ENCODE data around the gene HAGH. TPM values are rescaled to one million over a fixed set of nuclear protein-coding genes. Genes with fewer than 3 reads are reported as not detected.

Gene HAGH
- total and polyA plus RNA-seq, 10 of the 15 experiments (the other 5 are each of a cell fraction or from before 2014, with no cell fraction given): 2.0 to 50.1 (median 22.4) TPM

DNA sequence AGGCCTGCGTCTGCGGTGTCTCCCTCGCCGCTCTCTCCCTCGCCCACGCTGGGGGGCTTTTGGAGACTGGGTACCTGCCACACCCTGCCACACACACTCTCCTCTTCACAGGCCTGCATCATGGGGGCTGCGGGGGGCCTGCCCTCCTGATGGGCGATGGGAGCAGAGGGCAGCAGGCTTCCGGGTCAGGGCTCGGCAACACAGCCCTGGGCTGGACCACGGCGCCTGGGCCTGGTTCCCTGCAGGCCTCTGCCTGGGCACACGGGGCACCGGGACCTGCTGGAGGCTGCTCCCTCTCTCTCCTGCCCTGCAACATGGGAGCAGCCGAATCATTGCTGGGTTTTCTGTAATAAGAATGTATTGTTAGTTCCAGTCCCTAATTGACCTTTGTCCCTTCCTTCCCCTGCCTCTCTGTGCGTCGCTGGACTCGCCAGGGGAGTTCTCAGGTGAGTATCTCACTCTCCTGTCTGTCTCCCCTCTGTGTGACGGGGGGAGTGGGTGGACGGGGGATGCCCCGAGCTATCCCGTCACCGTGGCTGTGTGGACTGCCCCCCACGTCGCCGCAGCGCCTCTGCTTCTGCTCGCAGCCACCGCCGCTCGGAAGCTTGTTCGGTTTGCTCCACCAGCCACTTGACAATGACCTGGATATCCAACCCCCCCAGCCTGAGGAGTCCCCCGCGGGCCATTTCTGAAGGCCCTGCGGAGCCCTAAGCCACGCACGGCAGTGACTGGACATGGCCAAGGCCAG lies 68.7 kb downstream of the HAGH start:
- ATAC-seq (no peak), DNase-seq (ENCODE audit: low read depth, low spot score) (no peak), FAIRE-seq (no peak)
- Histone ChIP-seq H3K27ac (ENCODE audit: control insufficient read depth, insufficient read depth) (no peak overlapping the region), H2AFZ (ENCODE audit: control insufficient read depth, low read depth, low read length) (no peak overlapping the region), H3K36me3 (ENCODE audit: control insufficient read depth in 2 of 2, insufficient read depth in 2 of 2, low read length in 1 of 2) (peaks cover 0 to 6% of the 10 kb centered on the region in 2 experiments; a peak in 3 of 4 replicates), H3K27me3 (replicated peaks in 1 of 2; ENCODE audit: control insufficient read depth in 2 of 2, insufficient read depth in 2 of 2, low read length in 1 of 2) (no peaks in the 10 kb centered on the region), H3K4me1 (ENCODE audit: control insufficient read depth, insufficient read depth, low read length) (no peaks in the 10 kb centered on the region), H3K4me2 (ENCODE audit: control insufficient read depth, insufficient read depth) (no peak overlapping the region), H4K20me1 (ENCODE audit: control insufficient read depth, insufficient read depth) (no peaks in the 10 kb centered on the region), H3K79me2 (ENCODE audit: control insufficient read depth, insufficient read depth, low read length) (no peaks in the 10 kb centered on the region), H3K9me3 (replicated peaks; ENCODE audit: control insufficient read depth, insufficient read depth, low read length) (no peaks in the 10 kb centered on the region), H3K9ac (ENCODE audit: control insufficient read depth, insufficient read depth, low read length) (no peak overlapping the region), H3K4me3 (no peak overlapping the region)
- ChIA-PET POLR2A (no interaction called here), SMC1A (ENCODE audit: uncharacterized antibody, unreplicated experiment) (no interaction called here), RAD21 (ENCODE audit: unreplicated experiment) (no interaction called here), CTCF (no interaction called here)
- in situ Hi-C loops (cut with MboI) (no loop called here), intact Hi-C loops (cut with micrococcal nuclease; ENCODE audit: unreplicated experiment) (no loop called here)
- peak; percentile 35; the same call in 1 of the 2 replicates for TF ChIP-seq POLR2A (IDR thresholded peaks at IDR 0.05; ENCODE audit: low read depth, low read length)
- no peak for TF ChIP-seq TARDBP (IDR thresholded peaks at IDR 0.05; ENCODE audit: borderline replicate concordance)
- TF ChIP-seq MXI1 (IDR thresholded peaks at IDR 0.05; ENCODE audit: low read depth, low read length): no peak
- 93% methylated on average over 37 of the region's 37 CpGs for WGBS (ENCODE audit: insufficient coverage, insufficient replicate concordance, low lambda C conversion rate, missing lambda C conversion rate)
- no TSS peak for BruUV-seq (replicated peaks)

Other genes starting within 250 kb of the HAGH start
Only the 7 nearest of the 27 such genes appear.
- gene EME2, start 54.0 kb downstream of the HAGH start, total RNA-seq (2014; rRNA removed): 6.2 and 9.5 TPM in 2 replicates
- 1.4 and 2.1 TPM in 2 replicates for gene EME2, start 54.0 kb downstream of the HAGH start, total RNA-seq (2014; rRNA removed; fragmentation: Illumina TruSeq; extraction: Trizol)
- gene EME2, start 54.0 kb downstream of the HAGH start, total RNA-seq (2021): 15.8 and 16.9 TPM in 2 replicates
- gene EME2, start 54.0 kb downstream of the HAGH start, polyA plus RNA-seq (2011; rRNA removed): 2.8 and 4.7 TPM in 2 replicates
- 0.79 and 2.1 TPM in 2 replicates for gene EME2, start 54.0 kb downstream of the HAGH start, polyA plus RNA-seq (2014; fragmentation: Illumina TruSeq; extraction: Trizol)
- gene EME2, start 54.0 kb downstream of the HAGH start, polyA plus RNA-seq (2014; fragmentation: Nextera tagmentation; extraction: Ambion mirVana): under 1 TPM; 0.29 to 0.80 TPM
- gene EME2, start 54.0 kb downstream of the HAGH start, polyA plus RNA-seq (2014; rRNA removed): 13.3 and 16.2 TPM in 2 replicates
- gene EME2, start 54.0 kb downstream of the HAGH start, polyA plus RNA-seq (2016; fragmentation: Nextera tagmentation; extraction: Ambion mirVana): 1 to 10 TPM; 3.4 to 4.7 TPM
- gene MRPS34, start 53.7 kb downstream of the HAGH start, total RNA-seq (2014; rRNA removed): 144 and 185 TPM in 2 replicates
- gene MRPS34, start 53.7 kb downstream of the HAGH start, total RNA-seq (2014; rRNA removed; fragmentation: Illumina TruSeq; extraction: Trizol): 92.3 and 109 TPM in 2 replicates
- 184 and 190 TPM in 2 replicates for gene MRPS34, start 53.7 kb downstream of the HAGH start, total RNA-seq (2021)
- 62.8 and 99.3 TPM in 2 replicates for gene MRPS34, start 53.7 kb downstream of the HAGH start, polyA plus RNA-seq (2011; rRNA removed)
- 18.2 and 56.0 TPM in 2 replicates for gene MRPS34, start 53.7 kb downstream of the HAGH start, polyA plus RNA-seq (2014; fragmentation: Illumina TruSeq; extraction: Trizol)
- gene MRPS34, start 53.7 kb downstream of the HAGH start, polyA plus RNA-seq (2014; fragmentation: Nextera tagmentation; extraction: Ambion mirVana): 10 to 100 TPM in 1 of 2 experiments, 1 to 10 TPM in 1; 3.6 to 17.9 TPM
- 189 and 209 TPM in 2 replicates for gene MRPS34, start 53.7 kb downstream of the HAGH start, polyA plus RNA-seq (2014; rRNA removed)
- 100 to 1,000 TPM; 265 to 285 TPM for gene MRPS34, start 53.7 kb downstream of the HAGH start, polyA plus RNA-seq (2016; fragmentation: Nextera tagmentation; extraction: Ambion mirVana)
- 22.2 and 26.2 TPM in 2 replicates for gene SPSB3, start 44.3 kb downstream of the HAGH start, total RNA-seq (2014; rRNA removed)
- gene SPSB3, start 44.3 kb downstream of the HAGH start, total RNA-seq (2014; rRNA removed; fragmentation: Illumina TruSeq; extraction: Trizol): 4.4 and 5.5 TPM in 2 replicates
- gene SPSB3, start 44.3 kb downstream of the HAGH start, total RNA-seq (2021): 18.3 and 18.5 TPM in 2 replicates
- 4.7 and 9.7 TPM in 2 replicates for gene SPSB3, start 44.3 kb downstream of the HAGH start, polyA plus RNA-seq (2011; rRNA removed)
- 0.97 and 2.8 TPM in 2 replicates for gene SPSB3, start 44.3 kb downstream of the HAGH start, polyA plus RNA-seq (2014; fragmentation: Illumina TruSeq; extraction: Trizol)
- gene SPSB3, start 44.3 kb downstream of the HAGH start, polyA plus RNA-seq (2014; fragmentation: Nextera tagmentation; extraction: Ambion mirVana): 1 to 10 TPM in 1 of 2 experiments, under 1 TPM in 1; 0.31 to 1.5 TPM
- gene SPSB3, start 44.3 kb downstream of the HAGH start, polyA plus RNA-seq (2014; rRNA removed): 26.9 and 32.4 TPM in 2 replicates
- 10 to 100 TPM; 25.3 to 26.1 TPM for gene SPSB3, start 44.3 kb downstream of the HAGH start, polyA plus RNA-seq (2016; fragmentation: Nextera tagmentation; extraction: Ambion mirVana)
- gene NUBP2, start 43.9 kb downstream of the HAGH start, total RNA-seq (2014; rRNA removed): 88.8 and 106 TPM in 2 replicates
- gene NUBP2, start 43.9 kb downstream of the HAGH start, total RNA-seq (2014; rRNA removed; fragmentation: Illumina TruSeq; extraction: Trizol): 11.0 and 13.5 TPM in 2 replicates
- 73.2 and 79.8 TPM in 2 replicates for gene NUBP2, start 43.9 kb downstream of the HAGH start, total RNA-seq (2021)
- gene NUBP2, start 43.9 kb downstream of the HAGH start, polyA plus RNA-seq (2011; rRNA removed): 8.2 and 23.6 TPM in 2 replicates
- gene NUBP2, start 43.9 kb downstream of the HAGH start, polyA plus RNA-seq (2014; fragmentation: Illumina TruSeq; extraction: Trizol): 0.73 and 6.5 TPM in 2 replicates
- 1 to 10 TPM; 1.9 to 5.9 TPM for gene NUBP2, start 43.9 kb downstream of the HAGH start, polyA plus RNA-seq (2014; fragmentation: Nextera tagmentation; extraction: Ambion mirVana)
- 80.5 and 94.5 TPM in 2 replicates for gene NUBP2, start 43.9 kb downstream of the HAGH start, polyA plus RNA-seq (2014; rRNA removed)
- gene NUBP2, start 43.9 kb downstream of the HAGH start, polyA plus RNA-seq (2016; fragmentation: Nextera tagmentation; extraction: Ambion mirVana): 100 to 1,000 TPM; 115 to 129 TPM
- gene IGFALS, start 33.1 kb downstream of the HAGH start, total RNA-seq (2014; rRNA removed): 0.11 TPM in 1 of 2 replicates, not detected in the other
- not detected in 2 replicates for gene IGFALS, start 33.1 kb downstream of the HAGH start, total RNA-seq (2014; rRNA removed; fragmentation: Illumina TruSeq; extraction: Trizol)
- not detected in 2 replicates for gene IGFALS, start 33.1 kb downstream of the HAGH start, total RNA-seq (2021)
- gene IGFALS, start 33.1 kb downstream of the HAGH start, polyA plus RNA-seq (2011; rRNA removed): not detected in 2 replicates
- gene IGFALS, start 33.1 kb downstream of the HAGH start, polyA plus RNA-seq (2014; fragmentation: Illumina TruSeq; extraction: Trizol): not detected in 2 replicates
- gene IGFALS, start 33.1 kb downstream of the HAGH start, polyA plus RNA-seq (2014; fragmentation: Nextera tagmentation; extraction: Ambion mirVana): not detected
- gene IGFALS, start 33.1 kb downstream of the HAGH start, polyA plus RNA-seq (2014; rRNA removed): 0.04 TPM in 1 of 2 replicates, not detected in the other
- not detected for gene IGFALS, start 33.1 kb downstream of the HAGH start, polyA plus RNA-seq (2016; fragmentation: Nextera tagmentation; extraction: Ambion mirVana)
- gene FAHD1, start 381 bp upstream of the HAGH start, total RNA-seq (2014; rRNA removed): 36.1 and 43.0 TPM in 2 replicates
- 15.1 and 15.8 TPM in 2 replicates for gene FAHD1, start 381 bp upstream of the HAGH start, total RNA-seq (2014; rRNA removed; fragmentation: Illumina TruSeq; extraction: Trizol)
- gene FAHD1, start 381 bp upstream of the HAGH start, total RNA-seq (2021): 18.5 and 23.4 TPM in 2 replicates
- gene FAHD1, start 381 bp upstream of the HAGH start, polyA plus RNA-seq (2011; rRNA removed): 16.4 and 19.1 TPM in 2 replicates
- gene FAHD1, start 381 bp upstream of the HAGH start, polyA plus RNA-seq (2014; fragmentation: Illumina TruSeq; extraction: Trizol): 13.2 and 13.3 TPM in 2 replicates
- 1 to 10 TPM; 4.3 to 10.0 TPM for gene FAHD1, start 381 bp upstream of the HAGH start, polyA plus RNA-seq (2014; fragmentation: Nextera tagmentation; extraction: Ambion mirVana)
- gene FAHD1, start 381 bp upstream of the HAGH start, polyA plus RNA-seq (2014; rRNA removed): 35.0 and 41.8 TPM in 2 replicates
- 10 to 100 TPM; 29.8 to 32.8 TPM for gene FAHD1, start 381 bp upstream of the HAGH start, polyA plus RNA-seq (2016; fragmentation: Nextera tagmentation; extraction: Ambion mirVana)
- gene MEIOB, start 45.3 kb upstream of the HAGH start, total RNA-seq (2014; rRNA removed): 0.44 TPM in 1 of 2 replicates, not detected in the other
- gene MEIOB, start 45.3 kb upstream of the HAGH start, total RNA-seq (2014; rRNA removed; fragmentation: Illumina TruSeq; extraction: Trizol): 0.09 TPM in 1 of 2 replicates, not detected in the other
- 0.13 TPM in 1 of 2 replicates, not detected in the other for gene MEIOB, start 45.3 kb upstream of the HAGH start, total RNA-seq (2021)
- gene MEIOB, start 45.3 kb upstream of the HAGH start, polyA plus RNA-seq (2011; rRNA removed): 0.12 TPM in 1 of 2 replicates, not detected in the other
- 0.04 TPM in 1 of 2 replicates, not detected in the other for gene MEIOB, start 45.3 kb upstream of the HAGH start, polyA plus RNA-seq (2014; fragmentation: Illumina TruSeq; extraction: Trizol)
- gene MEIOB, start 45.3 kb upstream of the HAGH start, polyA plus RNA-seq (2014; fragmentation: Nextera tagmentation; extraction: Ambion mirVana): under 1 TPM; 0.04 to 0.24 TPM
- gene MEIOB, start 45.3 kb upstream of the HAGH start, polyA plus RNA-seq (2014; rRNA removed): 0.26 TPM in 1 of 2 replicates, not detected in the other
- gene MEIOB, start 45.3 kb upstream of the HAGH start, polyA plus RNA-seq (2016; fragmentation: Nextera tagmentation; extraction: Ambion mirVana): not detected